Uterus (tissue), 2 donors: ENCODE data around the gene ACAA2.

Source experiments
- CTCF ChIP-seq, 4 experiments: fragments of 200-600 bp in 2 of 4; fragments of 450-650 bp in 2 of 4; sonication (generic) in 2 of 4; IDR thresholded peaks; one replicate each; pipeline ENCODE4 v1.5.1; 2016 to 2019; ENCODE audit warnings: antibody characterized with exemption in 4 of 4, mild to moderate bottlenecking in 2 of 4, moderate library complexity in 1 of 4
- POLR2A ChIP-seq, 2 donors: fragments of 450-650 bp; IDR thresholded peaks; one replicate each; pipeline ENCODE4 v1.6.1; 2016; ENCODE audit warnings: antibody characterized with exemption in 2 of 2, mild to moderate bottlenecking in 1 of 2, moderate library complexity in 1 of 2

GRCh38 chr18:49813069-49813318 is 339 bp downstream of the ACAA2 start:
- TF ChIP-seq CTCF (IDR thresholded peaks at IDR 0.05) (no peak), POLR2A (IDR thresholded peaks at IDR 0.05) (no peak)
